WTC11 (cell line): ENCODE data around the gene RBM48. TPM values are rescaled to one million over a fixed set of nuclear protein-coding genes. Genes with fewer than 3 reads are reported as not detected.

ENCODE experiments used
- ATAC-seq: fragments of 200-7000 bp; cut with Tn5 transposase; 2 replicates; pipeline ENCODE4 v1.10.0; 2021; ENCODE audit warnings: mild to moderate bottlenecking, moderate library complexity
- CTCF ChIA-PET: fragments of 300-600 bp; sonication (Branson Sonifier 250); formaldehyde crosslinking; loops from one replicate; lab custom pipeline; 2021; ENCODE audit warnings: antibody characterized with exemption; lab: Charles Lee
- POLR2A ChIA-PET: fragments of 350-600 bp; sonication (Branson Sonifier 250); formaldehyde crosslinking; loops from one replicate; lab custom pipeline; 2021; ENCODE audit warnings: antibody characterized with exemption; lab: Charles Lee
- DNase-seq: peaks from one replicate; pipeline ENCODE4 v3.0.0; 2021; ENCODE audit warnings: low spot score
- H3K27ac Mint-ChIP-seq: 2 replicates; pipeline ENCODE4 v1.8.0; 2021; ENCODE audit warnings: mixed read lengths
- H3K27me3 Mint-ChIP-seq: 2 replicates; pipeline ENCODE4 v1.8.0; 2021; ENCODE audit warnings: low read depth, mild to moderate bottlenecking, moderate library complexity, mixed read lengths
- H3K36me3 Mint-ChIP-seq: 2 replicates; pipeline ENCODE4 v1.8.0; 2021; ENCODE audit warnings: mixed read lengths
- H3K4me1 Mint-ChIP-seq: 2 replicates; pipeline ENCODE4 v1.8.0; 2022; ENCODE audit warnings: mixed read lengths
- H3K4me3 Mint-ChIP-seq: 2 replicates; pipeline ENCODE4 v1.8.0; 2021; ENCODE audit warnings: mild to moderate bottlenecking, moderate library complexity, mixed read lengths
- H3K9me3 Mint-ChIP-seq: 2 replicates; pipeline ENCODE4 v1.8.0; 2021; ENCODE audit warnings: mixed read lengths
- ATF1 ChIP-seq: sonication (generic); formaldehyde crosslinking; IDR thresholded peaks from 2 replicates; pipeline ENCODE4 v1.8.1; 2023; ENCODE audit warnings: mild to moderate bottlenecking, moderate library complexity, missing genetic modification reagents
- CBFB ChIP-seq: sonication (generic); formaldehyde crosslinking; IDR thresholded peaks from 2 replicates; pipeline ENCODE4 v1.8.1; 2022; ENCODE audit warnings: mild to moderate bottlenecking, low read depth, missing genetic modification reagents
- CREB1 ChIP-seq: sonication (generic); formaldehyde crosslinking; IDR thresholded peaks from 2 replicates; pipeline ENCODE4 v1.8.0; 2023; ENCODE audit warnings: mild to moderate bottlenecking, missing genetic modification reagents
- CTCF ChIP-seq: fragments of 200-600 bp; IDR thresholded peaks from 2 replicates; pipeline ENCODE4 v1.8.0; 2022; ENCODE audit warnings: antibody characterized with exemption
- GABPB1 ChIP-seq: sonication (generic); formaldehyde crosslinking; IDR thresholded peaks from 2 replicates; pipeline ENCODE4 v1.8.1; 2023; ENCODE audit warnings: mild to moderate bottlenecking, missing genetic modification reagents
- GRHL2 ChIP-seq: fragments of 250-450 bp; sonication (Bioruptor Pico); IDR thresholded peaks from 2 replicates; pipeline ENCODE4 v1.8.0; 2022; ENCODE audit warnings: mild to moderate bottlenecking, moderate library complexity; ENCODE audit not compliant: insufficient replicate concordance, severe bottlenecking
- JUN ChIP-seq: sonication (generic); formaldehyde crosslinking; IDR thresholded peaks from 2 replicates; pipeline ENCODE4 v1.8.0; 2023; ENCODE audit warnings: mild to moderate bottlenecking, missing genetic modification reagents
- MXD4 ChIP-seq: fragments of 250-450 bp; sonication (Bioruptor Pico); IDR thresholded peaks from 2 replicates; pipeline ENCODE4 v1.8.0; 2021; ENCODE audit warnings: mild to moderate bottlenecking, moderate library complexity, borderline replicate concordance
- NFATC4 ChIP-seq: fragments of 250-450 bp; sonication (Bioruptor Pico); IDR thresholded peaks from 2 replicates; pipeline ENCODE4 v1.9.0; 2021; ENCODE audit warnings: mild to moderate bottlenecking
- RELA ChIP-seq: sonication (generic); formaldehyde crosslinking; IDR thresholded peaks from 2 replicates; pipeline ENCODE4 v1.8.1; 2022; ENCODE audit warnings: missing genetic modification reagents, mild to moderate bottlenecking, borderline replicate concordance
- SOX15 ChIP-seq: fragments of 250-450 bp; sonication (Bioruptor Pico); IDR thresholded peaks from 2 replicates; pipeline ENCODE4 v1.9.0; 2021; ENCODE audit warnings: mild to moderate bottlenecking
- TEAD4 ChIP-seq: sonication (generic); formaldehyde crosslinking; IDR thresholded peaks from 2 replicates; pipeline ENCODE4 v1.8.0; 2022; ENCODE audit warnings: mild to moderate bottlenecking, missing genetic modification reagents
- ZNF281 ChIP-seq: sonication (generic); formaldehyde crosslinking; IDR thresholded peaks from 2 replicates; pipeline ENCODE4 v1.8.0; 2023; ENCODE audit warnings: mild to moderate bottlenecking, missing genetic modification reagents
- ZNF423 ChIP-seq: fragments of 250-450 bp; sonication (Bioruptor Pico); IDR thresholded peaks from 2 replicates; pipeline ENCODE4 v2.1.2; 2022; ENCODE audit warnings: mild to moderate bottlenecking, moderate library complexity
- total RNA-seq: library from RNA; stranded (reverse); gene quantifications from 3 replicates; pipeline ENCODE4 v1.2.3, GENCODE V29; 2021
- TF ChIP-seq, protein P1 (sequence below): sonication (generic); formaldehyde crosslinking; IDR thresholded peaks from 2 replicates; pipeline ENCODE4 v1.8.0; 2023; ENCODE audit warnings: missing genetic modification reagents
- TF ChIP-seq, protein P2 (sequence below): sonication (generic); formaldehyde crosslinking; IDR thresholded peaks from 2 replicates; pipeline ENCODE4 v1.8.1; 2023; ENCODE audit warnings: mild to moderate bottlenecking, missing genetic modification reagents

Gene RBM48
- total RNA-seq, 1 experiment from 2014 or later, result 8.0 TPM

DNA sequence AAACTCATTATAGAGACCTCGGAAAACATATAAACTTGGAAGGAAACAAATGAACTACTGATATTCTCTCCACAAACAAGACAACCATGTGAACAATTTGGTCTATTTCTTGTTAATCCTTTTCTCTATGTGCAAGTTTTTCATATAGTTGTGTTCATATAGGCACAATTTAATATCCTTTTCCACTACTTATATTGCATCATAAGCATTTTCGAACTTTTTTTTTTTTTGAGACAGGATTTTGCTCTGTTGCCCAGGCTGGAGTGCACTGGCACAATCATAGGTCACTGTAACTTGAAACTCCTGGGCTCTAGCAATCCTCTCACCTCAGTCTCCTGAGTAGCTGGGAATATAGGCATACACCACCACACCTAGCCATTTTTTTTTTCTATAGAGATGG lies 5.5 kb upstream of the RBM48 start (continued):
- TF ChIP-seq, protein P1, sequence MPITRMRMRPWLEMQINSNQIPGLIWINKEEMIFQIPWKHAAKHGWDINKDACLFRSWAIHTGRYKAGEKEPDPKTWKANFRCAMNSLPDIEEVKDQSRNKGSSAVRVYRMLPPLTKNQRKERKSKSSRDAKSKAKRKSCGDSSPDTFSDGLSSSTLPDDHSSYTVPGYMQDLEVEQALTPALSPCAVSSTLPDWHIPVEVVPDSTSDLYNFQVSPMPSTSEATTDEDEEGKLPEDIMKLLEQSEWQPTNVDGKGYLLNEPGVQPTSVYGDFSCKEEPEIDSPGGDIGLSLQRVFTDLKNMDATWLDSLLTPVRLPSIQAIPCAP (CRISPR knock-in tag), result no peak
- no peak for TF ChIP-seq ZNF281 (CRISPR knock-in tag)
- no peak for TF ChIP-seq RELA (CRISPR knock-in tag)
- no peak for TF ChIP-seq SOX15 (CRISPR knock-in tag)
- TF ChIP-seq JUN (CRISPR knock-in tag), result no peak
- no peak for TF ChIP-seq ATF1 (CRISPR knock-in tag)
- no peak for TF ChIP-seq NFATC4 (CRISPR knock-in tag)
- TF ChIP-seq TEAD4, result no peak
- no peak for TF ChIP-seq CTCF
- TF ChIP-seq MXD4 (CRISPR knock-in tag), result no peak
- no peak for TF ChIP-seq GRHL2 (CRISPR knock-in tag)

GRCh38 chr7:92527300-92528187 lies 1.1 kb upstream of the RBM48 start:
- POLR2A ChIA-PET, result interaction anchor here (0.5 to 2.0 kb wide), 5 partner anchors 37 to 587 kb away, joined by 3 to 8 read pairs (median 4); partner anchors contain the start of genes AKAP9, ANKIB1 and KRIT1
- ATAC-seq, result peak; percentile 16
- CTCF ChIA-PET, result interaction anchor here (1.0 to 1.6 kb wide), 16 partner anchors 11 to 647 kb away, joined by 3 to 17 read pairs (median 6); partner anchors contain the start of genes CDK6, CYP51A1, FAM133B and GATAD1
- TF ChIP-seq, protein P2, sequence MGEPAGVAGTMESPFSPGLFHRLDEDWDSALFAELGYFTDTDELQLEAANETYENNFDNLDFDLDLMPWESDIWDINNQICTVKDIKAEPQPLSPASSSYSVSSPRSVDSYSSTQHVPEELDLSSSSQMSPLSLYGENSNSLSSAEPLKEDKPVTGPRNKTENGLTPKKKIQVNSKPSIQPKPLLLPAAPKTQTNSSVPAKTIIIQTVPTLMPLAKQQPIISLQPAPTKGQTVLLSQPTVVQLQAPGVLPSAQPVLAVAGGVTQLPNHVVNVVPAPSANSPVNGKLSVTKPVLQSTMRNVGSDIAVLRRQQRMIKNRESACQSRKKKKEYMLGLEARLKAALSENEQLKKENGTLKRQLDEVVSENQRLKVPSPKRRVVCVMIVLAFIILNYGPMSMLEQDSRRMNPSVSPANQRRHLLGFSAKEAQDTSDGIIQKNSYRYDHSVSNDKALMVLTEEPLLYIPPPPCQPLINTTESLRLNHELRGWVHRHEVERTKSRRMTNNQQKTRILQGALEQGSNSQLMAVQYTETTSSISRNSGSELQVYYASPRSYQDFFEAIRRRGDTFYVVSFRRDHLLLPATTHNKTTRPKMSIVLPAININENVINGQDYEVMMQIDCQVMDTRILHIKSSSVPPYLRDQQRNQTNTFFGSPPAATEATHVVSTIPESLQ, result no peak
- TF ChIP-seq ZNF423 (CRISPR knock-in tag) (no peak), GABPB1 (CRISPR knock-in tag) (0 out of 2 replicates have a peak, but pooled peaks have one; percentile 12), CREB1 (CRISPR knock-in tag) (0 out of 2 replicates have a peak, but pooled peaks have one; percentile 55), CBFB (CRISPR knock-in tag) (no peak)
- TF ChIP-seq, all 79 proteins: peak for 2
- peak overlapping the region; percentile 81 for H3K27ac Mint-ChIP-seq
- DNase-seq, result peak; percentile 49
- H3K27me3 Mint-ChIP-seq, result no peaks in the 10 kb centered on the region
- H3K4me1 Mint-ChIP-seq, result peaks cover 18% of the 10 kb centered on the region
- H3K9me3 Mint-ChIP-seq, result no peaks in the 10 kb centered on the region
- H3K36me3 Mint-ChIP-seq, result peaks cover 16% of the 10 kb centered on the region
- peak overlapping the region; percentile 91 for H3K4me3 Mint-ChIP-seq
